DOHH2 (cell line): Measurements from ENCODE around the gene CTTNBP2.

Experiments
- CTCF ChIP-seq: fragments of 200-600 bp; sonication (generic); IDR thresholded peaks from one replicate; pipeline ENCODE4 v1.5.1; 2014; ENCODE audit warnings: antibody characterized with exemption, mild to moderate bottlenecking, low read depth, low read length; ENCODE audit not compliant: poor library complexity, severe bottlenecking
- EZH2phosphoT487 ChIP-seq: fragments of 200-600 bp; sonication (generic); IDR thresholded peaks from 2 replicates; pipeline ENCODE4 v1.6.1; 2017; ENCODE audit warnings: borderline replicate concordance, mild to moderate bottlenecking, antibody characterized with exemption, low read length, moderate library complexity, mixed read lengths

GRCh38 chr7:117679120-117679519 is 194.1 kb downstream of the CTTNBP2 start:
- TF ChIP-seq CTCF (no peak), EZH2phosphoT487 (no peak)
